T-helper 1 cell treated with Interleukin-12 subunit alpha and Interleukin-12 subunit beta and Interleukin-4 antibody, amounts not matched to agents 30 μg/mL and 1 μg/mL, for 36 hours (primary cell): ENCODE data around the gene RAD51C.
"Not testable (repeated sequence)": the region's sequence is repeated elsewhere in the genome, so short reads cannot be mapped to it uniquely, and the experiment has no call there.

ENCODE experiments used
- H3K27ac Mint-ChIP-seq: one replicate; pipeline ENCODE4 v1.8.0; 2021; ENCODE audit warnings: mild to moderate bottlenecking, mixed read lengths
- H3K27me3 Mint-ChIP-seq: one replicate; pipeline ENCODE4 v1.8.0; 2021; ENCODE audit warnings: low read depth, mixed read lengths
- H3K36me3 Mint-ChIP-seq: one replicate; pipeline ENCODE4 v1.8.0; 2021; ENCODE audit warnings: low read depth, mixed read lengths
- H3K4me1 Mint-ChIP-seq: one replicate; pipeline ENCODE4 v1.8.0; 2021; ENCODE audit warnings: low read depth, mixed read lengths
- H3K4me3 Mint-ChIP-seq: one replicate; pipeline ENCODE4 v1.8.0; 2021; ENCODE audit warnings: mild to moderate bottlenecking, moderate library complexity, mixed read lengths
- H3K9me3 Mint-ChIP-seq: one replicate; pipeline ENCODE4 v1.8.0; 2021; ENCODE audit warnings: mixed read lengths

Gene RAD51C

GRCh38 chr17:58669853-58670252 lies 22.5 kb upstream of the RAD51C start:
- Mint-ChIP-seq H3K27ac (no peak overlapping the region), H3K36me3 (no peaks in the 10 kb centered on the region), H3K4me1 (peaks cover 10% of the 10 kb centered on the region), H3K4me3 (no peak overlapping the region), H3K27me3 (peaks cover 17% of the 10 kb centered on the region), H3K9me3 (no peaks in the 10 kb centered on the region)

GRCh38 chr17:58671969-58672368 lies 20.4 kb upstream of the RAD51C start:
- H3K9me3 Mint-ChIP-seq = no peaks in the 10 kb centered on the region
- peaks cover 17% of the 10 kb centered on the region for H3K27me3 Mint-ChIP-seq
- no peaks in the 10 kb centered on the region for H3K36me3 Mint-ChIP-seq
- peaks cover 4% of the 10 kb centered on the region for H3K4me1 Mint-ChIP-seq
- H3K27ac Mint-ChIP-seq = no peak overlapping the region
- no peak overlapping the region for H3K4me3 Mint-ChIP-seq

GRCh38 chr17:58677194-58677880 lies 15.1 kb upstream of the RAD51C start:
- peaks cover 4% of the 10 kb centered on the region for H3K27me3 Mint-ChIP-seq
- no peaks in the 10 kb centered on the region for H3K36me3 Mint-ChIP-seq
- no peak overlapping the region for H3K4me3 Mint-ChIP-seq
- H3K9me3 Mint-ChIP-seq = no peaks in the 10 kb centered on the region
- H3K27ac Mint-ChIP-seq = no peak overlapping the region
- H3K4me1 Mint-ChIP-seq = no peaks in the 10 kb centered on the region

- H3K27ac Mint-ChIP-seq, H3K4me3 Mint-ChIP-seq, H3K4me1 Mint-ChIP-seq, H3K27me3 Mint-ChIP-seq, H3K9me3 Mint-ChIP-seq, H3K36me3 Mint-ChIP-seq: not testable (repeated sequence)
Observed at GRCh38 chr17:58678287-58678686, 14.1 kb upstream of the RAD51C start.

GRCh38 chr17:58679263-58680037 lies 13.0 kb upstream of the RAD51C start:
- Mint-ChIP-seq H3K9me3 (no peaks in the 10 kb centered on the region), H3K36me3 (no peaks in the 10 kb centered on the region), H3K4me1 (no peaks in the 10 kb centered on the region), H3K27ac (no peak overlapping the region), H3K27me3 (peaks cover 4% of the 10 kb centered on the region), H3K4me3 (no peak overlapping the region)

- Mint-ChIP-seq H3K27ac (no peak overlapping the region), H3K4me1 (no peaks in the 10 kb centered on the region), H3K36me3 (no peaks in the 10 kb centered on the region), H3K9me3 (no peaks in the 10 kb centered on the region), H3K4me3 (no peak overlapping the region), H3K27me3 (peaks cover 4% of the 10 kb centered on the region)
Observed at GRCh38 chr17:58680038-58680369, 12.4 kb upstream of the RAD51C start.

GRCh38 chr17:58684003-58684402 lies 8.4 kb upstream of the RAD51C start:
- Mint-ChIP-seq H3K4me3 (no peak overlapping the region), H3K9me3 (no peaks in the 10 kb centered on the region), H3K27ac (no peak overlapping the region), H3K36me3 (no peaks in the 10 kb centered on the region), H3K4me1 (no peaks in the 10 kb centered on the region), H3K27me3 (peaks cover 7% of the 10 kb centered on the region)

GRCh38 chr17:58684462-58684861 lies 7.9 kb upstream of the RAD51C start:
- H3K9me3 Mint-ChIP-seq, H3K27ac Mint-ChIP-seq, H3K36me3 Mint-ChIP-seq, H3K4me1 Mint-ChIP-seq, H3K4me3 Mint-ChIP-seq, H3K27me3 Mint-ChIP-seq: not testable (repeated sequence)

GRCh38 chr17:58686980-58687379 lies 5.4 kb upstream of the RAD51C start:
- H3K27me3 Mint-ChIP-seq = peaks cover 7% of the 10 kb centered on the region
- H3K36me3 Mint-ChIP-seq = no peaks in the 10 kb centered on the region
- H3K9me3 Mint-ChIP-seq = no peaks in the 10 kb centered on the region
- no peaks in the 10 kb centered on the region for H3K4me1 Mint-ChIP-seq
- no peak overlapping the region for H3K27ac Mint-ChIP-seq
- H3K4me3 Mint-ChIP-seq = no peak overlapping the region

- H3K9me3 Mint-ChIP-seq = no peaks in the 10 kb centered on the region
- H3K36me3 Mint-ChIP-seq = no peaks in the 10 kb centered on the region
- H3K4me3 Mint-ChIP-seq = no peak overlapping the region
- H3K27me3 Mint-ChIP-seq = peaks cover 7% of the 10 kb centered on the region
- H3K27ac Mint-ChIP-seq = no peak overlapping the region
- peaks cover 14% of the 10 kb centered on the region for H3K4me1 Mint-ChIP-seq
Observed at GRCh38 chr17:58688521-58688920, 3.9 kb upstream of the RAD51C start.

- not testable (repeated sequence) for H3K27ac Mint-ChIP-seq, H3K27me3 Mint-ChIP-seq, H3K36me3 Mint-ChIP-seq, H3K4me3 Mint-ChIP-seq, H3K9me3 Mint-ChIP-seq
- peaks cover 22% of the 10 kb centered on the region for H3K4me1 Mint-ChIP-seq
Observed at GRCh38 chr17:58690033-58690432, 2.4 kb upstream of the RAD51C start.

GRCh38 chr17:58691701-58692238 lies 632 bp upstream of the RAD51C start, which contains the start of gene TEX14:
Gene TEX14 (minus strand): TSS chr17:58692045. CDS start chr17:58652001, 40,044 bp downstream.
- H3K27ac Mint-ChIP-seq = peak within 1 kb of the TSS; percentile 89
- H3K4me1 Mint-ChIP-seq = peaks cover 28% of the 10 kb centered on the region
- H3K27me3 Mint-ChIP-seq = peaks cover 7% of the 10 kb centered on the region
- no peaks in the 10 kb centered on the region for H3K9me3 Mint-ChIP-seq
- peak within 1 kb of the TSS; percentile 89 for H3K4me3 Mint-ChIP-seq
- H3K36me3 Mint-ChIP-seq = peaks cover 10% of the 10 kb centered on the region

- Mint-ChIP-seq H3K4me1 (peaks cover 28% of the 10 kb centered on the region), H3K27ac (peak overlapping the region; percentile 89), H3K36me3 (peaks cover 10% of the 10 kb centered on the region), H3K27me3 (no peaks in the 10 kb centered on the region), H3K9me3 (no peaks in the 10 kb centered on the region), H3K4me3 (peak overlapping the region; percentile 89)
Observed at GRCh38 chr17:58693208-58693607, 806 bp downstream of the RAD51C start.

GRCh38 chr17:58693751-58694150 lies 1.3 kb downstream of the RAD51C start:
- Mint-ChIP-seq H3K4me1 (peaks cover 28% of the 10 kb centered on the region), H3K36me3 (peaks cover 10% of the 10 kb centered on the region), H3K27me3 (no peaks in the 10 kb centered on the region), H3K4me3 (peak overlapping the region; percentile 89), H3K9me3 (no peaks in the 10 kb centered on the region), H3K27ac (peak overlapping the region; percentile 89)

- Mint-ChIP-seq H3K27ac (no peak overlapping the region), H3K36me3 (peaks cover 12% of the 10 kb centered on the region), H3K4me1 (peaks cover 28% of the 10 kb centered on the region), H3K4me3 (no peak overlapping the region), H3K9me3 (no peaks in the 10 kb centered on the region), H3K27me3 (no peaks in the 10 kb centered on the region)
Observed at GRCh38 chr17:58694302-58694701, 1.9 kb downstream of the RAD51C start.
